Measurements from ENCODE around the gene TRPV5. TPM values are rescaled to one million over a fixed set of nuclear protein-coding genes. Genes with fewer than 3 reads are reported as not detected.

The TRPV5 gene
- total and polyA plus RNA-seq, 2 of the 8 experiments (the other 6 are each of a cell fraction or from before 2014, with no cell fraction given) = 0.03 TPM; not detected in 1

- no peak overlapping the region for H3K4ac ChIP-seq (replicated peaks; ENCODE audit: insufficient read length, low read depth, low read length)
- DNase-seq (ENCODE audit: low read depth in 1 of 2, low spot score in 2 of 2) (no peak), FAIRE-seq (no peak)
- H3K23me2 ChIP-seq (ENCODE audit: low read depth, low read length) = no peaks in the 10 kb centered on the region
- no peak overlapping the region for H2AK5ac ChIP-seq (ENCODE audit: low read depth, low read length)
- H3K9me3 ChIP-seq (ENCODE audit: insufficient read depth in 2 of 2, low read depth in 1 of 2, low read length in 1 of 2) = no peaks in the 10 kb centered on the region
- H3K27me3 ChIP-seq (replicated peaks in 1 of 4; ENCODE audit: control insufficient read depth in 3 of 4, extremely low read depth in 1 of 4, insufficient read depth in 3 of 4, low read length in 3 of 4) = no peaks in the 10 kb centered on the region; a peak in 1 of 7 replicates
- H2BK20ac ChIP-seq (ENCODE audit: low read length) = no peak overlapping the region
- H3K23ac ChIP-seq (ENCODE audit: insufficient read length) = no peak overlapping the region
- H4K91ac ChIP-seq (replicated peaks; ENCODE audit: insufficient read length, low read length) = no peak overlapping the region
- no peak overlapping the region for H2BK120ac ChIP-seq (replicated peaks; ENCODE audit: low read depth, low read length)
- no peaks in the 10 kb centered on the region for H3K79me1 ChIP-seq (ENCODE audit: low read depth, low read length)
- no peak overlapping the region for H3K56ac ChIP-seq (replicated peaks; ENCODE audit: insufficient read length, low read depth, low read length)
- no peaks in the 10 kb centered on the region for H3K79me2 ChIP-seq (ENCODE audit: control insufficient read depth in 1 of 2, insufficient read depth in 2 of 2, low read length in 2 of 2)
- no peak overlapping the region for H3K9ac ChIP-seq (replicated peaks in 1 of 4; ENCODE audit: extremely low read depth in 1 of 4, low read depth in 3 of 4, low read length in 3 of 4)
- POLR2A ChIA-PET (ENCODE audit: partially characterized antibody) = no interaction called here
- H3K4me1 ChIP-seq (replicated peaks in 1 of 4; ENCODE audit: control insufficient read depth in 3 of 4, insufficient read depth in 4 of 4, low read length in 3 of 4) = no peaks in the 10 kb centered on the region
- TF ChIP-seq SIRT6 (IDR thresholded peaks at IDR 0.05; ENCODE audit: low read length) (no peak), KDM4A (IDR thresholded peaks at IDR 0.05; ENCODE audit: low read depth, low read length, severe bottlenecking) (no peak), MAX (IDR thresholded peaks at IDR 0.05) (no peak)
- H3K14ac ChIP-seq (ENCODE audit: insufficient read length) = no peak overlapping the region
- WGBS, 2 experiments (ENCODE audit: extremely low coverage in 1 of 2, insufficient coverage in 1 of 2, insufficient read length in 1 of 2, insufficient replicate concordance in 2 of 2, low coverage in 1 of 2, low lambda C conversion rate in 2 of 2, missing lambda C conversion rate in 1 of 2) = 95% methylated on average over 10 of the region's 10 CpGs; no CpG with 5 or more reads in 1 of the 2 experiments
- no peak overlapping the region for H4K5ac ChIP-seq (ENCODE audit: insufficient read length, low read depth, low read length)
- no peak overlapping the region for H2BK5ac ChIP-seq (ENCODE audit: low read depth, low read length)
- H2AFZ ChIP-seq (ENCODE audit: low read length) = no peak overlapping the region
- no peak overlapping the region for H3K4me2 ChIP-seq (ENCODE audit: insufficient read depth in 1 of 2, low read depth in 2 of 2, low read length in 2 of 2)
- H3K27ac ChIP-seq (ENCODE audit: low read depth, low read length) = no peak overlapping the region
- H3K4me3 ChIP-seq (ENCODE audit: extremely low read depth in 1 of 4, insufficient read depth in 2 of 4, low read depth in 3 of 4, low read length in 4 of 4) = no peak overlapping the region
- peaks cover 0 to 1% of the 10 kb centered on the region in 2 experiments for H4K20me1 ChIP-seq (replicated peaks in 1 of 2; ENCODE audit: control insufficient read depth in 1 of 2, insufficient read depth in 2 of 2, low read length in 2 of 2)
- CTCF ChIA-PET (ENCODE audit: partially characterized antibody) = interaction anchor here (1.1 to 3.4 kb wide), 8 partner anchors 12 to 68 kb away, joined by 3 to 10 read pairs (median 6); no protein-coding TSS in a partner anchor
- no peak overlapping the region for H3K18ac ChIP-seq (ENCODE audit: extremely low read depth, low read length)
- H2BK12ac ChIP-seq (ENCODE audit: low read depth, low read length) = no peak overlapping the region
- H3K36me3 ChIP-seq (ENCODE audit: control insufficient read depth in 2 of 4, insufficient read depth in 4 of 4, low read length in 3 of 4) = no peaks in the 10 kb centered on the region
- H2BK15ac ChIP-seq (ENCODE audit: low read length) = no peak overlapping the region
- no peak overlapping the region; the same call in 1 of the 2 replicates for H4K8ac ChIP-seq (ENCODE audit: extremely low read depth, insufficient read depth, low read length)
Measured at GRCh38 chr7:142940966-142941535, 7.5 kb upstream of the TRPV5 start.

All from H1 (cell line).